B cell (primary cell): ENCODE results near the gene NELFA. TPM values are rescaled to one million over a fixed set of nuclear protein-coding genes. Genes with fewer than 3 reads are reported as not detected.

Experiments used
- ATAC-seq: fragments of 200-7000 bp; cut with Tn5 transposase; one replicate; pipeline ENCODE4 v1.10.0; 2021; ENCODE audit warnings: low read depth, mild to moderate bottlenecking, moderate number of reproducible peaks, moderate library complexity
- CTCF ChIA-PET: fragments of 350-600 bp; sonication (Branson Sonifier 250); formaldehyde crosslinking; loops from one replicate; lab custom pipeline; 2021; ENCODE audit warnings: antibody characterized with exemption, inconsistent platforms; lab: Charles Lee
- POLR2A ChIA-PET: fragments of 350-600 bp; sonication (Branson Sonifier 250); formaldehyde crosslinking; loops from one replicate; lab custom pipeline; 2021; ENCODE audit warnings: antibody characterized with exemption; lab: Charles Lee
- DNase-seq: peaks from one replicate; pipeline ENCODE4 v3.0.0; 2013
- H2AFZ ChIP-seq: 2 replicates; pipeline ENCODE4 v1.6.1; 2012; ENCODE audit warnings: mild to moderate bottlenecking, low read depth, low read length; ENCODE audit not compliant: insufficient read depth, poor library complexity, severe bottlenecking
- H3K27ac ChIP-seq, 2 donors: 1 replicate in 1 of 2; 2 replicates in 1 of 2; pipeline ENCODE4 v1.5.1; 2012 to 2013; ENCODE audit warnings: low read length in 2 of 2, mild to moderate bottlenecking in 2 of 2, moderate library complexity in 1 of 2
- H3K27me3 ChIP-seq, 4 experiments: fragments of 200-600 bp in 1 of 4; sonication (generic) in 1 of 4; replicated peaks in 1 of 4; 1 replicate in 2 of 4; 2 replicates in 2 of 4; pipeline versions ENCODE4 v1.6.1 to v1.7.0; 2013 to 2016; ENCODE audit warnings: low read length in 3 of 4, mild to moderate bottlenecking in 2 of 4, mixed read lengths in 1 of 4, moderate library complexity in 1 of 4; ENCODE audit not compliant: insufficient read depth in 4 of 4, control insufficient read depth in 3 of 4; ENCODE audit errors: control extremely low read depth in 1 of 4
- H3K36me3 ChIP-seq, 2 experiments: replicated peaks in 1 of 2; 1 replicate in 1 of 2; 2 replicates in 1 of 2; pipeline versions ENCODE4 v1.6.1 to v1.7.1; 2013; ENCODE audit warnings: low read length in 1 of 2; ENCODE audit not compliant: insufficient read depth in 2 of 2, control insufficient read depth in 1 of 2; ENCODE audit errors: control extremely low read depth in 1 of 2, extremely low read depth in 1 of 2
- H3K4me1 ChIP-seq, 2 donors: fragments of 200-600 bp in 1 of 2; sonication (generic) in 1 of 2; 1 replicate in 1 of 2; 2 replicates in 1 of 2; pipeline versions ENCODE4 v1.5.1 to v1.6.1; 2013 to 2017; ENCODE audit warnings: low read length in 2 of 2; ENCODE audit not compliant: control insufficient read depth in 2 of 2, insufficient read depth in 2 of 2
- H3K4me2 ChIP-seq: replicated peaks from 2 replicates; pipeline ENCODE3; 2012; ENCODE audit warnings: mild to moderate bottlenecking, low read depth, low read length; ENCODE audit not compliant: poor library complexity, severe bottlenecking
- H3K4me3 ChIP-seq, 5 experiments: fragments of 200-600 bp in 1 of 5; sonication (generic) in 1 of 5; 1 replicate in 3 of 5; 2 replicates in 2 of 5; pipeline versions ENCODE4 v1.5.1 to v1.7.0; 2011 to 2016; ENCODE audit warnings: low read length in 4 of 5, mild to moderate bottlenecking in 4 of 5, low read depth in 2 of 5, control low read depth in 1 of 5, moderate library complexity in 1 of 5; ENCODE audit not compliant: insufficient read depth in 1 of 5; ENCODE audit errors: control extremely low read depth in 1 of 5, extremely low read depth in 1 of 5
- H3K79me2 ChIP-seq: fragments of 200-600 bp; sonication (generic); one replicate; pipeline ENCODE4 v1.6.0; 2016; ENCODE audit warnings: low read length; ENCODE audit not compliant: control insufficient read depth, insufficient read depth
- H3K9ac ChIP-seq: fragments of 200-600 bp; sonication (generic); 2 replicates; pipeline ENCODE4 v1.6.1; 2017; ENCODE audit warnings: mild to moderate bottlenecking, low read length, moderate library complexity
- H3K9me3 ChIP-seq, 3 donors: one replicate each; pipeline versions ENCODE4 v1.6.1 to v1.7.1; 2013; ENCODE audit warnings: low read length in 2 of 3; ENCODE audit not compliant: control insufficient read depth in 2 of 3, insufficient read depth in 1 of 3; ENCODE audit errors: control extremely low read depth in 1 of 3
- H4K20me1 ChIP-seq: 2 replicates; pipeline ENCODE4 v1.6.0; 2012; ENCODE audit warnings: mild to moderate bottlenecking, low read length; ENCODE audit not compliant: insufficient read depth, control insufficient read depth, poor library complexity, severe bottlenecking
- H3K27ac Mint-ChIP-seq: one replicate; pipeline ENCODE4 v1.8.0; 2021; ENCODE audit warnings: mixed read lengths
- H3K27me3 Mint-ChIP-seq: one replicate; pipeline ENCODE4 v1.8.0; 2021; ENCODE audit warnings: mixed read lengths
- H3K4me1 Mint-ChIP-seq: one replicate; pipeline ENCODE4 v1.8.0; 2021; ENCODE audit warnings: mixed read lengths
- H3K4me3 Mint-ChIP-seq: one replicate; pipeline ENCODE4 v1.8.0; 2021; ENCODE audit warnings: mixed read lengths
- H3K9me3 Mint-ChIP-seq: one replicate; pipeline ENCODE4 v1.8.0; 2022; ENCODE audit warnings: mixed read lengths; ENCODE audit not compliant: insufficient read depth
- CTCF ChIP-seq: fragments of 200-600 bp; IDR thresholded peaks from one replicate; pipeline ENCODE4 v1.8.0; 2022; ENCODE audit warnings: antibody characterized with exemption, mild to moderate bottlenecking
- EZH2 ChIP-seq: IDR thresholded peaks from 2 replicates; pipeline ENCODE4 v1.6.1; 2012; ENCODE audit warnings: borderline replicate concordance, low read depth, mild to moderate bottlenecking, moderate library complexity, low read length; ENCODE audit not compliant: insufficient read depth, poor library complexity, severe bottlenecking
- WGBS: methylation state at CpG from one replicate; pipeline ENCODE4 v1.1.5; 2013; ENCODE audit warnings: missing lambda C conversion rate; ENCODE audit not compliant: insufficient coverage; 5-methylcytosine and 5-hydroxymethylcytosine counted together
- intact Hi-C: fragments of 100-400 bp; cut with micrococcal nuclease; formaldehyde crosslinking; loops from one replicate; pipeline ENCODE4 v1.10.0; 2022
- polyA plus RNA-seq: library from polyadenylated mRNA; depleted of rRNA; stranded (reverse); fragments of >200 nt; gene quantifications from 2 replicates; pipeline ENCODE4 v1.2.3, GENCODE V29; 2012
- total RNA-seq, 2 donors: library from RNA; stranded (reverse); fragments of 120-200 nt in 1 of 2; gene quantifications; 1 replicate in 1 of 2; 2 replicates in 1 of 2; pipeline versions ENCODE4 v1.2.3 to v1.2.4, GENCODE V29; 2013 to 2022

Gene NELFA
- total and polyA plus RNA-seq, 2 donors (not counting 1 experiment from before 2014, with no cell fraction given) = 42.8 to 60.7 TPM

- intact Hi-C loops = loop anchor here (1.0 kb wide), 1 partner anchor 32 kb away; no protein-coding TSS in a partner anchor
Measured at GRCh38 chr4:2041239-2042130, 32.7 kb upstream of the NELFA start.

More at GRCh38 chr4:2041239-2042130, 32.7 kb upstream of the NELFA start:
- peaks cover 0 to 22% (median 4%) of the 10 kb centered on the region in 4 experiments for H3K27me3 ChIP-seq
- peaks cover 9 to 18% of the 10 kb centered on the region in 2 donors for H3K4me1 ChIP-seq
- H3K9ac ChIP-seq = peak overlapping the region; percentile 77
- peak overlapping the region; percentile 57 to 76 (median 69) for H3K4me3 ChIP-seq
- peak overlapping the region; percentile 87 for H3K4me3 Mint-ChIP-seq
- H4K20me1 ChIP-seq = peaks cover 11% of the 10 kb centered on the region
- no peaks in the 10 kb centered on the region for H3K9me3 Mint-ChIP-seq
- peak overlapping the region; percentile 65 for H3K27ac Mint-ChIP-seq
- no peak overlapping the region for H3K27ac ChIP-seq
- H3K4me1 Mint-ChIP-seq = peaks cover 6% of the 10 kb centered on the region
- peaks cover 24% of the 10 kb centered on the region for H3K27me3 Mint-ChIP-seq
- peak overlapping the region; percentile 82 for H2AFZ ChIP-seq
- H3K9me3 ChIP-seq = peaks cover 0 to 15% (median 0%) of the 10 kb centered on the region in 3 donors
- H3K4me2 ChIP-seq = peak overlapping the region; percentile 97
- TF ChIP-seq EZH2 (peak; percentile 80), CTCF (no peak)
- WGBS = 1% methylated on average over 94 of the region's 94 CpGs
- ChIA-PET CTCF (no interaction called here), POLR2A (no interaction called here)
- peaks cover 8% of the 10 kb centered on the region for H3K79me2 ChIP-seq
- ATAC-seq (peak; percentile 73), DNase-seq (peak; percentile 87)
- no peaks in the 10 kb centered on the region for H3K36me3 ChIP-seq
